C4-2B (cell line): ENCODE measurements around the gene ADD2.

Source experiments
- ZFX ChIP-seq: fragments of 450-650 bp; IDR thresholded peaks from 2 replicates; pipeline ENCODE4 v1.6.1; 2017
- TF ChIP-seq, protein P1 (sequence below): fragments of 450-650 bp; conservative IDR thresholded peaks from 2 replicates; pipeline ENCODE4 v1.5.1; 2017; ENCODE audit warnings: mild to moderate bottlenecking

DNA sequence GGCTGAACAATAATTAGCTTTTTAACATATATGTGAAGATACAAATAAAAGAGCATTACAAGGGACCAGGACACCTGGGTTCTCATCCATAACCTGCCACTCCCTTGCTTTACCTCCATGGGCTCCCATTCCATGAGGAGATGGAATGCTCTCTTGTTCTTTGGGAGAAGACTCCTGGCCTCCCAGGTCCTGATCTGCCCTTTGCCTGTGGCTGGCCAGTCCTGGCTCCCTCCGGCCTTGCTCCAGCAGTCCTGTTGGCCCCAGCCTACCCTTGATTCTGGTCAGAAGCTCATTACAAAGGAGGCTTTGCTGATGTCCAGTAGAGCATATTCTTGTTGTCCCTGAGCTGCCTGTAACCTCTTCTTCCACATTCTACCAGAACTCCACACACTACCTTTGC, 60.3 kb downstream of the ADD2 start:
- TF ChIP-seq, protein P1, sequence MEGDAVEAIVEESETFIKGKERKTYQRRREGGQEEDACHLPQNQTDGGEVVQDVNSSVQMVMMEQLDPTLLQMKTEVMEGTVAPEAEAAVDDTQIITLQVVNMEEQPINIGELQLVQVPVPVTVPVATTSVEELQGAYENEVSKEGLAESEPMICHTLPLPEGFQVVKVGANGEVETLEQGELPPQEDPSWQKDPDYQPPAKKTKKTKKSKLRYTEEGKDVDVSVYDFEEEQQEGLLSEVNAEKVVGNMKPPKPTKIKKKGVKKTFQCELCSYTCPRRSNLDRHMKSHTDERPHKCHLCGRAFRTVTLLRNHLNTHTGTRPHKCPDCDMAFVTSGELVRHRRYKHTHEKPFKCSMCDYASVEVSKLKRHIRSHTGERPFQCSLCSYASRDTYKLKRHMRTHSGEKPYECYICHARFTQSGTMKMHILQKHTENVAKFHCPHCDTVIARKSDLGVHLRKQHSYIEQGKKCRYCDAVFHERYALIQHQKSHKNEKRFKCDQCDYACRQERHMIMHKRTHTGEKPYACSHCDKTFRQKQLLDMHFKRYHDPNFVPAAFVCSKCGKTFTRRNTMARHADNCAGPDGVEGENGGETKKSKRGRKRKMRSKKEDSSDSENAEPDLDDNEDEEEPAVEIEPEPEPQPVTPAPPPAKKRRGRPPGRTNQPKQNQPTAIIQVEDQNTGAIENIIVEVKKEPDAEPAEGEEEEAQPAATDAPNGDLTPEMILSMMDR: no peak
- no peak for TF ChIP-seq ZFX
